Prostate gland (tissue), 2 donors: ENCODE data around the gene LRCH3. TPM values are rescaled to one million over a fixed set of nuclear protein-coding genes. Genes with fewer than 3 reads are reported as not detected.

Experiments
- DNase-seq: peaks from one replicate; pipeline ENCODE4 v3.0.0-alpha.2; 2019; ENCODE audit warnings: low spot score
- H3K27ac ChIP-seq, 2 donors: fragments of 200-600 bp; sonication (generic); 2 replicates each; pipeline ENCODE4 v1.5.1; 2017 to 2019
- H3K27me3 ChIP-seq: fragments of 200-600 bp; sonication (generic); replicated peaks from 2 replicates; pipeline ENCODE4 v1.5.1; 2019; ENCODE audit not compliant: insufficient read depth
- H3K36me3 ChIP-seq, 2 donors: fragments of 200-600 bp; sonication (generic); 1 replicate in 1 of 2; 2 replicates in 1 of 2; pipeline versions ENCODE4 v1.5.1 to v1.8.1; 2017 to 2019
- H3K4me1 ChIP-seq: fragments of 200-600 bp; sonication (generic); replicated peaks from 2 replicates; pipeline ENCODE4 v1.5.1; 2019
- H3K4me3 ChIP-seq, 2 donors: fragments of 200-600 bp; sonication (generic); 2 replicates each; pipeline ENCODE4 v1.5.1; 2017 to 2019
- H3K9me3 ChIP-seq: fragments of 200-600 bp; sonication (generic); 2 replicates; pipeline ENCODE4 v1.5.1; 2017
- POLR2A ChIP-seq: fragments of 450-650 bp; IDR thresholded peaks from one replicate; pipeline ENCODE4 v1.6.1; 2016; ENCODE audit warnings: antibody characterized with exemption, mild to moderate bottlenecking
- POLR2AphosphoS5 ChIP-seq: sonication (generic); formaldehyde crosslinking; IDR thresholded peaks from one replicate; pipeline ENCODE4 v1.6.1; 2017; ENCODE audit warnings: antibody characterized with exemption
- WGBS: methylation state at CpG from one replicate; pipeline ENCODE4 v1.1.5; 2018; 5-methylcytosine and 5-hydroxymethylcytosine counted together
- intact Hi-C: fragments of 100-400 bp; cut with DNase I; formaldehyde crosslinking; loops from one replicate; pipeline ENCODE4 v1.14.2; 2022
- total RNA-seq, 2 donors: library from RNA; depleted of rRNA; stranded (reverse); fragments of >200 nt; gene quantifications; one replicate each; pipeline ENCODE4 v1.1.0, GENCODE V29; 2016
- TF ChIP-seq, protein P1 (sequence below), 4 experiments: fragments of 200-600 bp in 2 of 4; fragments of 450-650 bp in 2 of 4; sonication (generic) in 2 of 4; IDR thresholded peaks; 1 replicate in 3 of 4; 2 replicates in 1 of 4; pipeline ENCODE4 v1.5.1; 2016 to 2019; ENCODE audit warnings: antibody characterized with exemption in 4 of 4, mild to moderate bottlenecking in 2 of 4, moderate library complexity in 2 of 4

Gene LRCH3
- total RNA-seq, 2 donors from 2014 or later = 31.6 to 114 TPM

DNA sequence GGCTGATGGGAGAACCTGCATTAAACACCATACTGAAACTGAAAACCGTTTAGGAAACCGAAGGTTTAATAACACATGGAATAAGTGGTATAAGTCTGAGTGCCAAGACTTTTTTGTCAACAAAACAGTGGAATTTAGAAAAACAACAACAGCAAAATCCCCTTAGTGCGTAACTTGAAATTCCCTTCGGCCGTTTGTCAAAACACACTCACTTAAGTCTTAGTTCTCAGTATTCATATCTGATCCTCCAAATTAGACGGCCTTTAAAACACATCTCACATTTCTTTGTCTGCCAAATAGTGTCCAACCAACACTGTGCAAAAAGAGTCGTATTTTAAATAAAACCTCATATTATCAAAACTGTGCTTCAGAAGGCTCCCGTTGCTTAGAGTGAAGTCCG, 64.5 kb downstream of the LRCH3 start:
- TF ChIP-seq, protein P1, sequence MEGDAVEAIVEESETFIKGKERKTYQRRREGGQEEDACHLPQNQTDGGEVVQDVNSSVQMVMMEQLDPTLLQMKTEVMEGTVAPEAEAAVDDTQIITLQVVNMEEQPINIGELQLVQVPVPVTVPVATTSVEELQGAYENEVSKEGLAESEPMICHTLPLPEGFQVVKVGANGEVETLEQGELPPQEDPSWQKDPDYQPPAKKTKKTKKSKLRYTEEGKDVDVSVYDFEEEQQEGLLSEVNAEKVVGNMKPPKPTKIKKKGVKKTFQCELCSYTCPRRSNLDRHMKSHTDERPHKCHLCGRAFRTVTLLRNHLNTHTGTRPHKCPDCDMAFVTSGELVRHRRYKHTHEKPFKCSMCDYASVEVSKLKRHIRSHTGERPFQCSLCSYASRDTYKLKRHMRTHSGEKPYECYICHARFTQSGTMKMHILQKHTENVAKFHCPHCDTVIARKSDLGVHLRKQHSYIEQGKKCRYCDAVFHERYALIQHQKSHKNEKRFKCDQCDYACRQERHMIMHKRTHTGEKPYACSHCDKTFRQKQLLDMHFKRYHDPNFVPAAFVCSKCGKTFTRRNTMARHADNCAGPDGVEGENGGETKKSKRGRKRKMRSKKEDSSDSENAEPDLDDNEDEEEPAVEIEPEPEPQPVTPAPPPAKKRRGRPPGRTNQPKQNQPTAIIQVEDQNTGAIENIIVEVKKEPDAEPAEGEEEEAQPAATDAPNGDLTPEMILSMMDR (IDR thresholded peaks at IDR 0.05) = no peak
- TF ChIP-seq POLR2A = no peak
- TF ChIP-seq POLR2AphosphoS5 = no peak
- H3K4me1 ChIP-seq = no peaks in the 10 kb centered on the region
- no peaks in the 10 kb centered on the region for H3K9me3 ChIP-seq
- H3K27me3 ChIP-seq = no peaks in the 10 kb centered on the region
- no peaks in the 10 kb centered on the region for H3K36me3 ChIP-seq
- WGBS = 93% methylated on average over 9 of the region's 9 CpGs
- no peak overlapping the region for H3K27ac ChIP-seq
- intact Hi-C loops = no loop called here
- no peak overlapping the region for H3K4me3 ChIP-seq
- no peak for DNase-seq

DNA sequence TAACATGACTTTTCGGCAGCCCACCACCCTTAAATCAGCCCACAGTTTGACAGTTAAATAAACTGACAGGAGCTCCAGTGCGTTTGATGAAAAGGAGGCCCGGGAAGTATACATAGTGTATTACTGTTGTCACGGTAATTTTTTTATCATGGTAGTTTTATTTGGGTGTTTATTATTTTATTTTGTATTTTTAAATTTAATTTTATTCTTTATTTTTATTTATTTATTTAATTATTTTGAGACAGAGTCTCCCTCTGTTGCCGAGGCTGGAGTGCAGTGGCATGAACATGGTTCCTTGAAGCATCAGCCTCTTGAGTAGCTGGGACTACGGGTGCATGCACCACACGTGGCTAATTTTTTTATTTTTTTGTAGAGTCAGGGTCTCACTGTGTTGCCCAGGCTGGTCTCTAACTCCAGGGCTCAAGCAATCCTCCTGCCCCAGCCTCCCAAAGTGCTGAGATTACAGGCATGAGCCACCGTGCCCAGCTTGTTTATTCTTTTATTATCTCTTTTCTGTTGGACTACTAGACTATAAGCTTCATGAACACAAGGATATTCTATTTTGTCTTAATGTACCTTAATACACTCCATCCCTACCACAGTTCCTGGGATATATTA, 65.3 kb downstream of the LRCH3 start:
- intact Hi-C loops = no loop called here
- no peaks in the 10 kb centered on the region for H3K9me3 ChIP-seq
- H3K4me1 ChIP-seq = no peaks in the 10 kb centered on the region
- H3K27me3 ChIP-seq = no peaks in the 10 kb centered on the region
- no peak for DNase-seq
- TF ChIP-seq POLR2AphosphoS5 (no peak), POLR2A (no peak)
- TF ChIP-seq, protein P1 (IDR thresholded peaks at IDR 0.05) = no peak
- no peak overlapping the region for H3K4me3 ChIP-seq
- H3K27ac ChIP-seq = no peak overlapping the region
- WGBS = 82% methylated on average over 8 of the region's 8 CpGs
- H3K36me3 ChIP-seq = no peaks in the 10 kb centered on the region

DNA sequence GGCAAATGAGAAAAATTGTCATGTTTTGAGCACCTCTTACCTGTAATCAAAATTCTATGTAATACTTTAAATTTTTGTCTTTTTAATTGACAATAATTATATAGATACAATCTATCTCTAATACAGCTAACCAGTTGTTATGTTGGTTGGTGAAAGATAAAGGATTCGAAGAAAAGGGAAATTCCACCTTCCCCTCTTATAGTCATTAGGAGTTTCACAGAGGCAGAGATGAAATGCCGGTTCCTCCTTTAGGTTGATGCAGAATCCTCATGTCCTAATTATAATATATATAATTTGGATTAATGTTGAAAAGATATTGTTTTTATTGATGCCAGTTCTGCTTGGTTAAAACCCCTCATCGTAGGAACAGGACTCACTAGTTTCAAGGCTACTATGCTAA, 67.1 kb downstream of the LRCH3 start:
- Histone ChIP-seq H3K4me1 (no peaks in the 10 kb centered on the region), H3K4me3 (no peak overlapping the region), H3K9me3 (no peaks in the 10 kb centered on the region), H3K36me3 (no peaks in the 10 kb centered on the region), H3K27ac (no peak overlapping the region), H3K27me3 (no peaks in the 10 kb centered on the region)
- no peak for TF ChIP-seq POLR2AphosphoS5
- TF ChIP-seq POLR2A = no peak
- intact Hi-C loops = no loop called here
- 92% methylated on average over 3 of the region's 3 CpGs for WGBS
- DNase-seq = no peak

DNA sequence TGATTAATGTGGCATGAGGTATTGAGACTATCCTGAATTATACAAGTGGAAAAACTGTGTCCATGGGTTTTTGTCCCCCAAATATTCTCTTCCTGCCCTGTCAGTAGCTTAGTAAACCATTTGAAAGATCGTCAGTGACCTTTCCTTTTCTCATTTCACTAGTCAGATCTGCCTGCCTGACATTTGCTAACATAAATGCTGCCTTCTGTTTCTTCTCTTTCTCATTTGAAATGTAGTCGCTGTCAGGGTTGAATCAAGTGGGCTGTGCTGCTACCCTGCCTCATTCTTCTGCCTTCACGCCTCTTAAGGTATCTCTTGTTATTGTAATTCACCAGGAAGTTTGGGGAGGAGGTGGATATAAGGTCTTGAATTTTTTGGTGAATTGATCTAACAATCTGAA, 67.5 kb downstream of the LRCH3 start:
- 84% methylated on average over 3 of the region's 3 CpGs for WGBS
- intact Hi-C loops = no loop called here
- H3K36me3 ChIP-seq = no peaks in the 10 kb centered on the region

DNA sequence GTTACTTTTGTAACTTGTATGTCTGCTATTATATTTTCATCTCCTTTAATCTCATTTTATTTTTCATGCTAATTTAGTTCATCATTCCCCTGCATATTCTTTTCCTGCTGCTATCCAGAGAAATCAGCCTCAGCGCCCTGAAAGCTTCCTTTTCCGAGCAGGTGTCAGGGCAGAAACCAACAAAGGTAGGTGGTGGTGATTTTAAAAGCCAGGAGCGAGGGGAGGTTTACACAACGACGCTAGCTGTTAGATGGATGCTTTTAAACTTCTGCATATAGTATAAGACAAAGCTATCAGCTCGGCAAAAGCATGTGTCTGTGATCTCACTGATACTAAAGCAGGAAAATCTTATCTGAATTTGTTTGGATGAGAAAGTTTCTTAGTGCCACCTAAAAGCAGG, 75.0 kb downstream of the LRCH3 start:
- DNase-seq = no peak
- TF ChIP-seq, protein P1 (IDR thresholded peaks at IDR 0.05) = no peak
- TF ChIP-seq POLR2A = no peak

More for the DNA sequence above, 67.5 kb downstream of the LRCH3 start:
- Histone ChIP-seq H3K4me3 (no peak overlapping the region), H3K9me3 (no peaks in the 10 kb centered on the region), H3K4me1 (no peaks in the 10 kb centered on the region), H3K27me3 (no peaks in the 10 kb centered on the region), H3K27ac (no peak overlapping the region)
- DNase-seq = no peak
- no peak for TF ChIP-seq POLR2A
- TF ChIP-seq, protein P1 (IDR thresholded peaks at IDR 0.05) = no peak
- TF ChIP-seq POLR2AphosphoS5 = no peak

More for the DNA sequence above, 75.0 kb downstream of the LRCH3 start:
- Histone ChIP-seq H3K4me1 (no peaks in the 10 kb centered on the region), H3K27ac (no peak overlapping the region), H3K36me3 (no peaks in the 10 kb centered on the region), H3K9me3 (no peaks in the 10 kb centered on the region), H3K27me3 (no peaks in the 10 kb centered on the region), H3K4me3 (no peak overlapping the region)
- intact Hi-C loops = no loop called here
- WGBS = 93% methylated on average over 6 of the region's 6 CpGs
